DOHH2 (cell line): Measurements from ENCODE around the gene HECW1.

Experiments used
- H3F3A ChIP-seq: fragments of 200-600 bp; sonication (generic), shearing (Covaris generic); 2 replicates; pipeline ENCODE4 v1.6.0; 2016; ENCODE audit warnings: antibody characterized with exemption, mild to moderate bottlenecking; ENCODE audit not compliant: control insufficient read depth, insufficient read depth
- H3K27ac ChIP-seq: fragments of 200-600 bp; sonication (generic); 2 replicates; pipeline ENCODE4 v1.5.1; 2014; ENCODE audit warnings: low read depth, mild to moderate bottlenecking, low read length, moderate library complexity
- H3K27me3 ChIP-seq: fragments of 200-600 bp; sonication (generic); 2 replicates; pipeline ENCODE4 v1.6.1; 2014; ENCODE audit warnings: mild to moderate bottlenecking, low read length, mixed read lengths; ENCODE audit not compliant: control insufficient read depth
- H3K36me3 ChIP-seq: fragments of 200-600 bp; sonication (generic); 2 replicates; pipeline ENCODE4 v1.6.1; 2014; ENCODE audit warnings: mild to moderate bottlenecking, low read length, moderate library complexity, mixed read lengths; ENCODE audit not compliant: control insufficient read depth
- H3K4me1 ChIP-seq: fragments of 200-600 bp; sonication (generic); 2 replicates; pipeline ENCODE4 v1.6.1; 2014; ENCODE audit warnings: mild to moderate bottlenecking, low read length, mixed read lengths; ENCODE audit not compliant: control insufficient read depth
- H3K4me2 ChIP-seq: fragments of 200-600 bp; sonication (generic); 2 replicates; pipeline ENCODE4 v1.6.0; 2014; ENCODE audit warnings: mild to moderate bottlenecking, low read length, moderate library complexity
- H3K4me3 ChIP-seq: fragments of 200-600 bp; sonication (generic); 2 replicates; pipeline ENCODE4 v1.5.1; 2014; ENCODE audit warnings: mild to moderate bottlenecking, low read length, mixed read lengths
- H3K79me2 ChIP-seq: fragments of 200-600 bp; sonication (generic); 2 replicates; pipeline ENCODE4 v1.6.1; 2014; ENCODE audit warnings: mild to moderate bottlenecking, low read length, mixed read lengths; ENCODE audit not compliant: control insufficient read depth
- H3K9me2 ChIP-seq: fragments of 200-600 bp; sonication (generic); replicated peaks from 2 replicates; pipeline ENCODE4 v1.6.1; 2014; ENCODE audit warnings: mild to moderate bottlenecking, low read length, mixed read lengths; ENCODE audit not compliant: control insufficient read depth
- H3K9me3 ChIP-seq: fragments of 200-600 bp; sonication (generic); 2 replicates; pipeline ENCODE4 v1.6.1; 2014; ENCODE audit warnings: antibody characterized with exemption, low read length, mixed read lengths; ENCODE audit not compliant: control insufficient read depth, insufficient read depth
- H4K20me1 ChIP-seq: fragments of 200-600 bp; sonication (generic); 2 replicates; pipeline ENCODE4 v1.6.0; 2014; ENCODE audit warnings: low read depth, mild to moderate bottlenecking, antibody characterized with exemption, low read length, moderate library complexity; ENCODE audit not compliant: control insufficient read depth, insufficient read depth
- EZH2phosphoT487 ChIP-seq: fragments of 200-600 bp; sonication (generic); IDR thresholded peaks from 2 replicates; pipeline ENCODE4 v1.6.1; 2017; ENCODE audit warnings: borderline replicate concordance, mild to moderate bottlenecking, antibody characterized with exemption, low read length, moderate library complexity, mixed read lengths
- TF ChIP-seq, protein P1 (sequence below): fragments of 200-600 bp; sonication (generic); IDR thresholded peaks from one replicate; pipeline ENCODE4 v1.5.1; 2014; ENCODE audit warnings: antibody characterized with exemption, mild to moderate bottlenecking, low read depth, low read length; ENCODE audit not compliant: poor library complexity, severe bottlenecking

HECW1 gene

DNA sequence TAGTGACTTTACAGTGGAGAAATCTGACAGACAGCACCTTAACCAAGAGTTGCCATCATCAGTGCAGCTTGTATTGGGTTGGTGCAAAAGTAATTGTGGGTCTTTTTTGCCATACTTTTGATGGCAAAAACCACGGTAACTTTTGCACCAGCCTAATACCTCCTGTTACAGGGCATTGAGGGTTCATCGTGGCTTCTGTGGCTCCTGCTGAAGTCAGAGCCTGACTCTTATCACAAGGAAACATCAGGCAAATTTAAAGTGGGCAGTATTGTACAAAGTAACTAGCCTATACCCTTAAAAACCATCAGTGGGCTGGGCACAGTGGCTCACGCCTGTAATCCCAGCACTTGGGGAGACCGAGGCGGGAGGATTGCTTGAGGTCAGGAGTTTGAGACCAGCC lies 117.4 kb downstream of the HECW1 start:
- no peaks in the 10 kb centered on the region for H3K9me3 ChIP-seq
- TF ChIP-seq EZH2phosphoT487 = no peak
- TF ChIP-seq, protein P1, sequence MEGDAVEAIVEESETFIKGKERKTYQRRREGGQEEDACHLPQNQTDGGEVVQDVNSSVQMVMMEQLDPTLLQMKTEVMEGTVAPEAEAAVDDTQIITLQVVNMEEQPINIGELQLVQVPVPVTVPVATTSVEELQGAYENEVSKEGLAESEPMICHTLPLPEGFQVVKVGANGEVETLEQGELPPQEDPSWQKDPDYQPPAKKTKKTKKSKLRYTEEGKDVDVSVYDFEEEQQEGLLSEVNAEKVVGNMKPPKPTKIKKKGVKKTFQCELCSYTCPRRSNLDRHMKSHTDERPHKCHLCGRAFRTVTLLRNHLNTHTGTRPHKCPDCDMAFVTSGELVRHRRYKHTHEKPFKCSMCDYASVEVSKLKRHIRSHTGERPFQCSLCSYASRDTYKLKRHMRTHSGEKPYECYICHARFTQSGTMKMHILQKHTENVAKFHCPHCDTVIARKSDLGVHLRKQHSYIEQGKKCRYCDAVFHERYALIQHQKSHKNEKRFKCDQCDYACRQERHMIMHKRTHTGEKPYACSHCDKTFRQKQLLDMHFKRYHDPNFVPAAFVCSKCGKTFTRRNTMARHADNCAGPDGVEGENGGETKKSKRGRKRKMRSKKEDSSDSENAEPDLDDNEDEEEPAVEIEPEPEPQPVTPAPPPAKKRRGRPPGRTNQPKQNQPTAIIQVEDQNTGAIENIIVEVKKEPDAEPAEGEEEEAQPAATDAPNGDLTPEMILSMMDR = no peak
- H3K4me1 ChIP-seq = no peaks in the 10 kb centered on the region
- no peak overlapping the region for H3K4me2 ChIP-seq
- H3K9me2 ChIP-seq = no peaks in the 10 kb centered on the region
- H3K36me3 ChIP-seq = no peaks in the 10 kb centered on the region
- H3K79me2 ChIP-seq = no peaks in the 10 kb centered on the region
- H3F3A ChIP-seq = no peaks in the 10 kb centered on the region
- H3K4me3 ChIP-seq = no peak overlapping the region
- no peak overlapping the region for H3K27ac ChIP-seq
- H3K27me3 ChIP-seq = no peaks in the 10 kb centered on the region
- H4K20me1 ChIP-seq = no peaks in the 10 kb centered on the region

DNA sequence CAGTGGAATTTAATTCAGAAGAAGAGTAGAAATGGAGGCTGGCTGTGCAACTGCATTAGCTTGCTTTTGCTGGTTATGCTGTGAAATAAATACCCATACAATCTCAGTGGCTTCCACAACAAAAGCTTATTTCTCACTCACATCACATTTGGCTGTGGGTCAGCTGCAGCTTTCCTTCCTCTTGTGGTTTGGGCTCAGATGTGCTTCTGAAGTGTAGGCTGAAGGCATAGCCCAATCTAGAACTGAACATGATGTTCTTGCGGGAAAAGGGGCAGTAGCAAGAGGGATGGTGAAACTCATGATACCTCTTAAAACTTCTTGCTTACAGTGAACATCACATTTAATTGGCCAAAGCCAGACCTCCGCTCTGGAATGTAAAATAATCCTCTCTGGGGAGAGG lies 119.9 kb downstream of the HECW1 start:
- TF ChIP-seq, protein P1 = no peak
- no peak for TF ChIP-seq EZH2phosphoT487

GRCh38 chr7:43234073-43234472 lies 121.6 kb downstream of the HECW1 start:
- no peaks in the 10 kb centered on the region for H3K4me1 ChIP-seq
- no peaks in the 10 kb centered on the region for H3F3A ChIP-seq
- H3K9me3 ChIP-seq = no peaks in the 10 kb centered on the region
- no peaks in the 10 kb centered on the region for H3K36me3 ChIP-seq
- H3K27ac ChIP-seq = no peak overlapping the region
- no peak overlapping the region for H3K4me3 ChIP-seq
- TF ChIP-seq, protein P1 = no peak
- no peak for TF ChIP-seq EZH2phosphoT487
- H4K20me1 ChIP-seq = no peaks in the 10 kb centered on the region
- no peaks in the 10 kb centered on the region for H3K9me2 ChIP-seq
- no peaks in the 10 kb centered on the region for H3K27me3 ChIP-seq
- no peak overlapping the region for H3K4me2 ChIP-seq
- no peaks in the 10 kb centered on the region for H3K79me2 ChIP-seq

More for the DNA sequence above, 119.9 kb downstream of the HECW1 start:
- Histone ChIP-seq H3K4me2 (no peak overlapping the region), H3K4me1 (no peaks in the 10 kb centered on the region), H3K79me2 (no peaks in the 10 kb centered on the region), H3K4me3 (no peak overlapping the region), H3K27ac (no peak overlapping the region), H3K9me2 (no peaks in the 10 kb centered on the region), H3K9me3 (no peaks in the 10 kb centered on the region), H3K36me3 (no peaks in the 10 kb centered on the region), H3F3A (no peaks in the 10 kb centered on the region), H3K27me3 (no peaks in the 10 kb centered on the region), H4K20me1 (no peaks in the 10 kb centered on the region)

- Histone ChIP-seq H3K27ac (no peak overlapping the region), H3K4me3 (no peak overlapping the region), H3K4me2 (no peak overlapping the region), H3F3A (no peaks in the 10 kb centered on the region), H4K20me1 (no peaks in the 10 kb centered on the region), H3K9me3 (no peaks in the 10 kb centered on the region), H3K9me2 (no peaks in the 10 kb centered on the region), H3K4me1 (no peaks in the 10 kb centered on the region), H3K27me3 (no peaks in the 10 kb centered on the region), H3K36me3 (no peaks in the 10 kb centered on the region), H3K79me2 (no peaks in the 10 kb centered on the region)
- no peak for TF ChIP-seq EZH2phosphoT487
- TF ChIP-seq, protein P1 = no peak
Observed at GRCh38 chr7:43234968-43235367, 122.5 kb downstream of the HECW1 start.
